Measurements from ENCODE around the gene MYOM1.

DNA sequence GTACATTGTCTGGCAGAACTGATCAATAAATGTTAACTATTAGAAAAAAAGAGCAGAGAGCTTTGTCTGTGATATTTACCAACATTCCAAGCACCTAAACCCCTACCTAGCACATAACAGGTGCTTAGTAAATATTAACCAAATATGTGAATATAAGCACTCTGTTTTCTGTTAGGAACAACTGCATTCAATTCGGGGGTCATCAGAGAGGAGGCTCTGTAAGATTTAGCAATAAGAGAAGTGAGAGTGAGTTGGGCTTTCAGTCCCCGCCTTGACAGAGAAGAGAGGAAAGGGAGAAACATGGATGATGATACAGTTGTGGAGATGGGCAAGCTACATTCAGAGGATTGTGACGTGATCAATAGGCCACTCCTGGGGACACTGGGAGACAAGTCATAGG, 47.7 kb downstream of the MYOM1 start:
- TF ChIP-seq POLR2A (IDR thresholded peaks at IDR 0.05; ENCODE audit: low read length) (no peak), GATA1 (IDR thresholded peaks at IDR 0.05; ENCODE audit: low read depth, low read length) (no peak)
